ENCODE data around the gene OPHN1. TPM values are rescaled to one million over a fixed set of nuclear protein-coding genes. Genes with fewer than 3 reads are reported as not detected.
"Not testable (repeated sequence)": the region's sequence is repeated elsewhere in the genome, so short reads cannot be mapped to it uniquely, and the experiment has no call there.

The OPHN1 gene
- total RNA-seq, 4 donors from 2014 or later = 4.6 to 27.7 (median 10.8) TPM

DNA sequence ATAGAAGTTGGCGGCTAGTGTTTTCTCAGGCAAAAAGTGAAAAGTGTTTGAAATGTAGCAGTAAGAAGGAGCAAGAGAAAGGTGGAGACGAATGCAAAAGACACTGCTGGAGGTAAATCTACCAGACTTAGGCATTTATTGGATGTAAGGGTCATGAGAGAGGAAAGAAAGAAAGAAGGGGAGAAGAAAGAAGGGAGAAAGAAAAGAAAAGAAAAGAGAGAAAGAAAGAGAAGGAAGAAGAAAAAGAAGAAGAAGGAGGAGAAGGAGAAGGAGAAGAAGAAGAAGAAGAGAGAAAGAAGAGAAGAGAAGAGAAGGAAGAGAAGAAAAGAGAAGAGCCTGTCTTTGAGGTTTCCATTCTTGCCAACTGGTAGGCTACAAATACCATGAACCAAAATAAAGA, 31.2 kb downstream of the OPHN1 start:
- H3K36me3 ChIP-seq = no peaks in the 10 kb centered on the region
- H3K4me1 ChIP-seq = no peaks in the 10 kb centered on the region
- no peak for TF ChIP-seq POLR2A (IDR thresholded peaks at IDR 0.05)
- TF ChIP-seq, protein P1, sequence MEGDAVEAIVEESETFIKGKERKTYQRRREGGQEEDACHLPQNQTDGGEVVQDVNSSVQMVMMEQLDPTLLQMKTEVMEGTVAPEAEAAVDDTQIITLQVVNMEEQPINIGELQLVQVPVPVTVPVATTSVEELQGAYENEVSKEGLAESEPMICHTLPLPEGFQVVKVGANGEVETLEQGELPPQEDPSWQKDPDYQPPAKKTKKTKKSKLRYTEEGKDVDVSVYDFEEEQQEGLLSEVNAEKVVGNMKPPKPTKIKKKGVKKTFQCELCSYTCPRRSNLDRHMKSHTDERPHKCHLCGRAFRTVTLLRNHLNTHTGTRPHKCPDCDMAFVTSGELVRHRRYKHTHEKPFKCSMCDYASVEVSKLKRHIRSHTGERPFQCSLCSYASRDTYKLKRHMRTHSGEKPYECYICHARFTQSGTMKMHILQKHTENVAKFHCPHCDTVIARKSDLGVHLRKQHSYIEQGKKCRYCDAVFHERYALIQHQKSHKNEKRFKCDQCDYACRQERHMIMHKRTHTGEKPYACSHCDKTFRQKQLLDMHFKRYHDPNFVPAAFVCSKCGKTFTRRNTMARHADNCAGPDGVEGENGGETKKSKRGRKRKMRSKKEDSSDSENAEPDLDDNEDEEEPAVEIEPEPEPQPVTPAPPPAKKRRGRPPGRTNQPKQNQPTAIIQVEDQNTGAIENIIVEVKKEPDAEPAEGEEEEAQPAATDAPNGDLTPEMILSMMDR (IDR thresholded peaks at IDR 0.05) = no peak
- DNase-seq = no peak
- H3K4me3 ChIP-seq = no peak overlapping the region
- no peaks in the 10 kb centered on the region for H3K27me3 ChIP-seq
- no peaks in the 10 kb centered on the region for H3K9me3 ChIP-seq
- H3K27ac ChIP-seq = no peak overlapping the region
- intact Hi-C loops (cut with DNase I; ENCODE audit: low total_unique reads) = no loop called here

DNA sequence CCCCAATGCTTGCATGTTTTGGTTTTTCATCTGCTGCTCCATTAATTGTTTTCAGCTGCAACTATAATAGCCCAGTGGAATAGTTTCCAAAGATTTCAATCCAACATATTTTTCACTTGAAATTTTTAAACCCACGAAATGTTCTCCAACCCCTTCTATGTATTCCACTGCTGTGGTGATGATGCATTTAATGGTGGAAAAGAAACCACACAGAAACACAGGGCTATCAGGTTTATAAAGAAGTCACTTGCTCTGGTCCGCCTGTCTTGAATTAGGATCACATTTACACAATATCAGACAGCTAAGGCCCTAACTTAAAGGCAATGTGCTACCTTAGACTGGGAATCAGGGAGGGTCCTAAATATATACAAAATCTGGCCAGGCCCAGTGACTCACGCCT, 35.0 kb downstream of the OPHN1 start:
- no peak for DNase-seq
- TF ChIP-seq, protein P1 (IDR thresholded peaks at IDR 0.05) = no peak
- TF ChIP-seq POLR2A (IDR thresholded peaks at IDR 0.05) = no peak
- Histone ChIP-seq H3K36me3 (no peaks in the 10 kb centered on the region), H3K4me1 (no peaks in the 10 kb centered on the region), H3K27ac (no peak overlapping the region), H3K4me3 (no peak overlapping the region), H3K27me3 (no peaks in the 10 kb centered on the region), H3K9me3 (no peaks in the 10 kb centered on the region)
- intact Hi-C loops (cut with DNase I; ENCODE audit: low total_unique reads) = no loop called here

DNA sequence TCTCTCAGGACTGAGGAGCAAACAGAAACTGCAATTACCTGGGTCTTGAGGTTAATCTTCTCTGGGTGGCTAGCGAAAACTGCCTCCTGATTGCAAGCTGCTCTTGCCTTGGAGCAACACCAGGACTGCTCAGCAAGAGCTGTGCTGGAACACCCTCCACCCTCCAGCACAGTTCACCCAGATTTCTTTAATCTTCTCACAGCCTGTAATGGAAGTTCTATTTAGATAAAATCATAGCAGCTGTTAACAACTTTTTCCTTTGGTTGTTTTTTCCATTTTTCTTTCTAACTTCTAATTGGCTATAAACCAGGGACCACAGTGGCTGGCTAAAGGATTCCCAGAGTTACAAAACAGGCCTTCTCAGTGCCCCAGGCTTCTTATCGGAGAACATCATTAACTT, 36.3 kb downstream of the OPHN1 start:
- H3K27me3 ChIP-seq = no peaks in the 10 kb centered on the region
- peak in 1 of 2 donors; percentile 15 for DNase-seq
- TF ChIP-seq, protein P1 (IDR thresholded peaks at IDR 0.05) = no peak
- TF ChIP-seq POLR2A (IDR thresholded peaks at IDR 0.05) = no peak
- H3K36me3 ChIP-seq = no peaks in the 10 kb centered on the region
- intact Hi-C loops (cut with DNase I; ENCODE audit: low total_unique reads) = no loop called here
- no peaks in the 10 kb centered on the region for H3K9me3 ChIP-seq
- no peaks in the 10 kb centered on the region for H3K4me1 ChIP-seq
- no peak overlapping the region for H3K4me3 ChIP-seq
- no peak overlapping the region for H3K27ac ChIP-seq

DNA sequence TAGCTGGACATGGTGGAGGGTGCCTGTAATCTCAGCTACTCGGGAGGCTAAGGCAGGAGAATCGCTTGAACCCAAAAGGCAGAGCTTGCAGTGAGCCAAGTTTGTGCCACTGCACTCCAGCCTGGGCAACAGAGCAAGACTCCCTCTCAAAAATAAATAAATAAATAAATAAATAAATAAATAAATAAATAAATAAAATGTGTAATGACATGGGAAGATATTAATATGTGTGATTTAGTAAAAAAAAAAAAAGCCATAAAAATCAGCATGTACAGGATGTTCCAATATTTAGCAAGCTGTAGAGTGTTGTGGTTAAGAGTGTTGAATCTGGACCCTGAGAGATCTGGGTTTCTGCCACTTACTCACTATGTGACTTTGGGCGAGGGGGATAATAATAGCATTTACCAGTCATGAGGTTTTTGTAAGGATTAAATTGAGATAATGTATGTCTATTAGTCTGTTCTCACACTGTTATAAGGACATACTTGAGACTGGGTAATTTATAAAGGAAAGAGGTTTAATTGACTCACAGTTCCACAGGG, 43.8 kb downstream of the OPHN1 start:
- H3K36me3 ChIP-seq; H3K9me3 ChIP-seq; H3K4me1 ChIP-seq; H3K27me3 ChIP-seq; H3K4me3 ChIP-seq; intact Hi-C loops (cut with DNase I; ENCODE audit: low total_unique reads); DNase-seq; H3K27ac ChIP-seq: not testable (repeated sequence)

DNA sequence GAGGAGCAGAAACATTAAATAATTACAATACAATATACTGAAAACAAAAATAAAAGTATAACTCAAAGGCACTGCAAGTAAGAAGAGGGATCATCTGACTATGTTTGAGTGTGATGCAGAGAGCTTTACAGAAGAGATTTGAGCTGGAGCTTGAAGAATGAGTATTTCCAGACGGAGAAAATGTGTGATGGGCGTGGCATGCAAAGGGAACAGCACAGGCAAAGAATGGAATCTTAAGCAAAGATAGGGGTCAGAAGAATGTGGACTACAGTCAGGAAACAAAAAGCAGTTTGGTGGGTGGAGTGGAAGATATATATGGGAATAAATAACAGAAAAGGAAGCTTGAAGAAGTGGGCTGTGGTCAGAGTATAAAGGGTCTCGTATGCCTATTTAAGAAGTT, 45.5 kb downstream of the OPHN1 start:
- Histone ChIP-seq H3K9me3 (no peaks in the 10 kb centered on the region), H3K4me3 (no peak overlapping the region), H3K27ac (no peak overlapping the region), H3K36me3 (no peaks in the 10 kb centered on the region), H3K27me3 (no peaks in the 10 kb centered on the region), H3K4me1 (no peaks in the 10 kb centered on the region)
- TF ChIP-seq, protein P1 (IDR thresholded peaks at IDR 0.05) = no peak
- no peak for TF ChIP-seq POLR2A (IDR thresholded peaks at IDR 0.05)
- DNase-seq = no peak
- intact Hi-C loops (cut with DNase I; ENCODE audit: low total_unique reads) = no loop called here

DNA sequence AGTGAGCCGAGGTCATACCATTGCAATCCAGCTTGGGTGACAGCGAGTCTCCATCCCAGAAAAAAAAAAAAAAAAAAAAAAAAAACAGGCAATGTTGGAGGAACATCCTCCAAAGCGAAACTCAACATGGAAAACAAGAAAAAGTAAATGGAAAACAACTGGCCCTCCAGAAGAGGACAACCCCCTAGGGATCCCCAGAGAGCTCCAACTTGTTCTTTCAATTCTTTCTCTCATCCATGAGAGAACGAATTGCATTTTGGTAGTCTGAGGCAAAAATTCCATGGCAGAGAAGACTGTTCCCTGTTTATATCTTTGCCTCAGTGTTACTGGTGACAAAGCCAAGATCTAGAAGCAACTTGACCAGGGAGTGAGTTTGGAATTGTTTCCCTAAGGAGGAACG, 49.8 kb downstream of the OPHN1 start:
- Histone ChIP-seq H3K4me3 (no peak overlapping the region), H3K9me3 (no peaks in the 10 kb centered on the region), H3K27ac (no peak overlapping the region), H3K4me1 (no peaks in the 10 kb centered on the region), H3K36me3 (no peaks in the 10 kb centered on the region), H3K27me3 (no peaks in the 10 kb centered on the region)
- no peak for DNase-seq
- intact Hi-C loops (cut with DNase I; ENCODE audit: low total_unique reads) = no loop called here
- TF ChIP-seq, protein P1 (IDR thresholded peaks at IDR 0.05) = no peak
- no peak for TF ChIP-seq POLR2A (IDR thresholded peaks at IDR 0.05)

DNA sequence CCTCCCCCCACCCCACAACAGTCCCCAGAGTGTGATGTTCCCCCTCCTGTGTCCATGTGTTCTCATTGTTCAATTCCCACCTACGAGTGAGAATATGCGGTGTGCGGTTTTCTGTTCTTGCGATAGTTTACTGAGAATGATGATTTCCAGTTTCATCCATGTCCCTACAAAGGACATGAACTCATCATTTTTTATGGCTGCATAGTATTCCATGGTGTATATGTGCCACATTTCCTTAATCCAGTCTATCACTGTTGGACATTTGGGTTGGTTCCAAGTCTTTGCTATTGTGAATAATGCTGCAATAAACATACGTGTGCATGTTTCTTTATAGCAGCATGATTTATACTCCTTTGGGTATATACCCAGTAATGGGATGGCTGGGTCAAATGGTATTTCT, 55.7 kb downstream of the OPHN1 start:
- intact Hi-C loops (cut with DNase I; ENCODE audit: low total_unique reads); H3K9me3 ChIP-seq; H3K36me3 ChIP-seq; H3K27me3 ChIP-seq; DNase-seq; H3K4me1 ChIP-seq; H3K27ac ChIP-seq; H3K4me3 ChIP-seq: not testable (repeated sequence)
